GM18870 (cell line): Measurements from ENCODE around the gene LAMA3.

ENCODE experiments used
- ATAC-seq: cut with Tn5 transposase; IDR thresholded peaks from one replicate; pipeline ENCODE4 v1.9.1; 2021; ENCODE audit warnings: moderate library complexity; ENCODE audit not compliant: unreplicated experiment

The LAMA3 gene

DNA sequence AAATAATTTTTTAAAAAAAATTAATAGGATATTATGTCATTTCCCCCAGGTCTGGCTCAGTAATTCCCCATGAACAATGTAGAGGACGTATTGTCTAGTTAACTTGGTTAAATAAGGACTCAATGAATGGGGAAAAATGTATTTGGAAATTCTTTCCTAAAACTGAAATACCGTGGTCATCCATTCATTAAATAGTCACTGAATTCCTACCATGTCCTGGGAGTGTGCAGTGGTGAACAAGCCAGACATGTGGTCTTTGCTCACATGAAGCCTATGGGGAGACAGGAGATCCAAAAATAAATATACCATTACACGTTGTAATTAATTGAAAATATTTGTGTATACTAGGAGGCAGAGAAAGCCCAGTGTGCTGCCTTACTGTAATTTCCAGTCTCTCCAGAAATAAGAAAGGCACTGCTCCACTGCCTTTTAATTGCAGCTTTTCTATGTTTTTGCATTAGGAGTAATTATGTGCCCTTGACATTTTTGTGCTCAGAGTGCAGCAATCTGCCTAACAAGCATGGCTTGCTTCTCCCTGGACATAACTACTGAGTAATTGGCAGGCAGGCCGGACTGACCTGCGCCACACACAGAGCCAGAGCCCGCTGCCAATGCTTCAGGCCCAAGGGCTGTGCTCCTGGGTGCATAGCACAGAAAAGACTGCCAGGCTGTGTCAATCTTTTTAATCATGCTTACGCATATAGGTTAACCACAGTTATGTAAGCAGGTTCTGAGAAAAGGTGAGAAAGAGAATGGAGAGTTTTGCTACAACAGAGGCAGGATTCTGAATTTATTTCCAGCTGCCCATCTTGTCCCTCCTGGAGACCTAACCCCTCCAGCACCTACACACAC, 303.1 kb downstream of the LAMA3 start:
- ATAC-seq = no peak

DNA sequence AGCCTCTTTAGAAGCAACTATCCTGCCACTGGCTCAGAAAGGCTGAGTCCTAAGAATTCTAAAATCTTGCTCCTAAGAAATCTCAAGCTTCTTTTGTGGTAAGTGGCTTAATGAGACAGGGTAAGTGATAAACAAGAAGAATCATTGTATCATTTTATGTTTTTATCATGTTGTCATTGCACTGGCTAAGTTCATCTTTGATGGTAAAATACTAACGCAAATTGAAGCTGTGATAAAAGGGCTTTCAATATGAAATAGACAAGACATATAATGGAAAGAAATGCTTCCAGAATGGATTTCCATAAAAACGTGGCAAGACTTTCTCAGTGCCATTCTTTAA, 303.7 kb downstream of the LAMA3 start:
- ATAC-seq = no peak

DNA sequence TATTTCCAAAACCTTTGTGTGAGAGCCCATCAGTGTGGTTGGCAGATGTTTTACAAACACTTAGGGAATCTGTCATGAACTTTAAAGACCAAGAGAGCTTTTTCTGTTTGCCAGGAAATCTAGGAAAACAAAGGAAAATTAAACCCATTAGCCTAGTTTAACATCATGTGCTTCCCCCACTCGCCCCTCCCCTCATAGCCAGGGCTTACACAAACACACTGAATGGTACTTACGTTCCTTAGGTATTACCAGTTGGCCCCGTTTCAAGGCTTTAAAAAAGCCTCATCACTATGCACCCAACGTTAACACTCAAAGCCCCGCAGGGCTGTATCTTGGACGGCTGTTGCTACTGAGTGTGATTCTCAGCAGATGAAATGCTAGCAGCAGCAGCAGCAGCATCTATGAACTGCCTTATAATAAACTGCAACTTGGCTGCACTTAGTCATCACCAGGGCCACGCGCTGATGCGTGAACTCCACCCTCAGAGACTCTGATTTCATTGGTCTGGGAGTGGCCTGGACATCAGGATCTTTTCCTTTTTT, 305.2 kb downstream of the LAMA3 start:
- no peak for ATAC-seq

DNA sequence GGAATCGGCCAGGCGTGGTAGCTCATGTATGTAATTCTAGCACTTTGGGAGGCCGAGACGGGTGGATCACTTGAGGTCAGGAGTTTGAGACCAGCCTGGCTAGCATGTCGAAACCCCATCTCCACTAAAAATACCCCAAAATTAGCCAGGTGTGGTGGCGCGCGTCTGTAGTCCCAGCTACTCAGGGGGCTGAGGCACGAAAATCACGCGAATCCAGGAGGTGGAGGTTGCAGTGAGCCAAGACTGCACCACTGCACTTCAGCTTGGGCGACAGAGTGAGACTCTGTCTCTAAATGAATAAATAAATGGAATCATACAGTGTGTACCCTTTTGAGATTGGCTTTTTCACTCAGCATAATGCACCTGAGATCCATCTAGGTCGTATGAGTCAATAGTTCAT, 305.9 kb downstream of the LAMA3 start:
- no peak for ATAC-seq

DNA sequence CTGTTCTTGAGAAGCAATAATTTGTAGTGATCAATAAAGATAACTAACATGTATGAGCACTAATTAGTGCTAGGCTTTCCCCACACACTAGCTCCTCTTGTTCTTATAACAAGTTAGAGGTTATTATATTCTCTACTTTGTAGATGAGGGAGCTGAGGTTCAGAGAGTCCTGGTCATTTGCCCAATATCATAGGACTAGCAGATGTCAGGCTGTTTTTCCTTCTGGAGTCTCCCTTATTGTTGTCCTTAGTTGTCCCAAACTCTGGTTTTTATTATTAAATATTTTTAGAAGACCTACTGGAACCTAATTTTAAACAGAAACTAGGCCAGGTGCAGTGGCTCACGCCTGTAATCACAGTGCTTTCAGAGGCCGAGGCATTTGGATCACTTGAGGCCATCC, 308.8 kb downstream of the LAMA3 start:
- no peak for ATAC-seq

DNA sequence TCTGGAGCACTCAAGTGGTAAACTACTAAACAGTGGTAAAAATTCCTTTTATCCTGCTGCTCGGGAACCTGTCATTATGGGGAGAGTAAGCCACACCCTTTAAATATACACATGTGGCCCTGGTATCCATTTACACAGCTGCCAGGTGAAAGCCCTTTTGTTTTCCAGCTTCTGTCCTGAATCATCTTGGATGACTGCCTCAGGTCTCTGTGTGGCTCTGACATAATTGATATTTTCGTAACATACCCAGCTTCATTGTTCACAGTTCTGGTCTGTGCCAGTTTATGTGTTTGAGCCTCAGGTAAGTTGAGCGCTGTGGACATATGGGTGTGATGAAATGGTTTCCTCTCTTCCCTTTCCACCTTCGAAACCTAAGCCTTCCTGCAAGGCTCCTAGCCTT, 309.6 kb downstream of the LAMA3 start:
- no peak for ATAC-seq

DNA sequence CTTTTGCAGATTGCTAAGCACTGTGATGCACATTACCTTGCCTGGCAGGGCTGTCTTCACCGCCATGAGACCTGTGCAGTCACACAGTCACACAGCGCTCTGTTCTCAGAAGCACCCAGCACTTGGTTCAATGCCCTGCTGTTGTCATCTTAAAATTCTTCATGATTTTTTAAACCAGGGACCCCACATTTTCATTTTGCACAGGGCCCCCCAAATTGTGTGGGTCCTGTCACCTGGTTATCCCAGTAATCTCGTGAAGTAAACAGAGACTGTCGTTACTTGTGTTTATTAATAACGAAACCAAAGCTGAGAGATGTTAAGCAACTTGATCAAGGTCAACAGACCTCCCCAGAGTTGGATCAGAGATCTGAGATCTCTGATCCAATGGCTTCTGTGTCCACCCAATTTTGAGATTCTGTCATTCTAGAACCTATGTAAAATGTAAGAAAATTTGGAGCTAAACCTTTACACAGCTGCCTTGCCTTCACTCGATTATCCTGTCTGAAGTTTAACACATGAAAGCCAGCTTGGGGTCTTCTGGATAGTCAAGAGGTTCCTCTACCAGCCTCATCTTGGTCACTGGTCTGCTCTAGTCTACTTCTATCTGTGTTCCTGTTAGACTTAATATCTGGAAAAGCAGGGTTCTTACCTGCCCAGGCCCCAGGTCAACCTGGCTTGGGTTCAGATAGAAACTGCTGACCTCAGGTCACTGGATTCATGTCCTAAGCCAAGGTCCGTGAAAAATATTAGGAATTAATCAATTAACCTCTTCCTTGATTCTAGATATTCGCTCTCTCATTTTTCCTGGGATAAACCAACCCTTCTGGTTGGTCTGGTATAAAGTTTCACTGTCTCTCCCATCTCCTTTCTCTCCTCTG, 311.6 kb downstream of the LAMA3 start:
- ATAC-seq = no peak

DNA sequence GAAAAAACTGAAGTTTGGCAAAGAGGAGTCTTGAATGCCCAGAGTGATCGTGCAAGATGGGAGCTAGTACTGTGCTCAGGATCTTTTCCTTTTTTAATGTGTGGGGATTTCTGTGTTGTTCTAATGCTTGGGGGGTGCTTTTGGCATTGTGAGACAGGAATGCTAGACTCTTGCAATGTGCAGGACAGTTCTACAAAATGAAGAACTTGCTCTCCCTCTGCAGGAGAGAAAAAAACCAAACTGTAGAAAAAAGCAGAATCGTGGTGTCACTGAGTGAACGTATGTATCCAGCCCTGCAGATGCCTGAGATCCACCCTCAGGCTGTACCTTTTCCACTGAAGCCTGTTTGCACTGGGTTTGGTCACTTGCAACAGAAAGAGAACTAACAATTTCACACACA, 313.2 kb downstream of the LAMA3 start:
- ATAC-seq = no peak

DNA sequence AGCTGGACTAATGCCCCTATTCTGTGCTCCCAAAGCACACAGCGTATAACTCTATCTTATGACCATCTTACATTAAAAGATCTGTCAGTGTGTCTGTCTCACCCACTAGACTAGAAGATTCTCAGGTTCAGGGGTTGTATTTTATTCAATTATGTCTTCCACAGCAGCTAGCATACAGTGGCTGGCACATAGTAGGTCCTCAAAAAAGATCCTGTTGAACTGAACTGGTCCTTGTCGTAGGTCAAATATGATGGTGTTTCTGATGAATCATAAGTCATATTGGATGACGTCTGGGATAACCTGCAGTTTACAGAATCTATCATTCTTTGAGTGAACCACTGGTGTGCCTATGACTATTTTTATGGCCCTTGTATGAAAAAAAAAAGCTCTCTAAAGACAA, 314.0 kb downstream of the LAMA3 start:
- no peak for ATAC-seq

DNA sequence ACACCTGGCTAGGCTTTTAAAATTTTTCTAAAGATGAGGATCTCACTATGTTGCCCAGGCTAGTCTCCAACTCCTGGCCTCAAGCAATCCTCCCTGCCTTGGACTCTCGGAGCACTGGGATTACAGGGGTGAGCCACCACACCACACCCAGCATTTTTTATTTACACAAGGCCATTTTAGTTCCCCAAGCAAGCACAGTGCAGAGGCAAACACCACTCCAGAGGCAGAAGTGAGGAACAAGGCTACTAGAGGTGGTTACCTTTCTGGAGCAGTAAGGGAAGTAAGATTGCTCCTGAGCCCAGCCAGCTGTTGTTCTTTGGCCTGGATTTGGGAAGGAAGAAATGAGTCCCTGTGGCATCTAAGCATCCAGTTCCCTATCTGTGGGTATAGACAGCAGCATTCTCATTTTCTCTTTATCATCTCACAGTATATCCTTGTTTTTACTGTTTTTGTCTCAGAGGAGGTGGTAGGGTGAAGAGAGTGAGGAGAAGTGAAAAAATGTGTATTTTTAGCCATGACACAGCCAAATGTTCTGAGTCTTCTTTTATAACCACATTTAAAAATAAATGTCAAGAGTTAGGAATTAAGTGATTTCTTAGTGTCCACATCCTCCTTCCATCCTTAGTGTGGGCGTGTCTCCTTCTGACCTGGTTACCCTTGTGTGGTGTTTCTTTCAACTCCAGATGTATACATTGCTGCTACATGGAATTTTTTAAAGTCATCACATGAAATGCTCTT, 314.8 kb downstream of the LAMA3 start:
- ATAC-seq = no peak
